ENCODE data around the gene MED12. TPM values are rescaled to one million over a fixed set of nuclear protein-coding genes. Genes with fewer than 3 reads are reported as not detected.

Gene MED12
- total RNA-seq, 1 donor from 2014 or later, result 123 TPM

DNA sequence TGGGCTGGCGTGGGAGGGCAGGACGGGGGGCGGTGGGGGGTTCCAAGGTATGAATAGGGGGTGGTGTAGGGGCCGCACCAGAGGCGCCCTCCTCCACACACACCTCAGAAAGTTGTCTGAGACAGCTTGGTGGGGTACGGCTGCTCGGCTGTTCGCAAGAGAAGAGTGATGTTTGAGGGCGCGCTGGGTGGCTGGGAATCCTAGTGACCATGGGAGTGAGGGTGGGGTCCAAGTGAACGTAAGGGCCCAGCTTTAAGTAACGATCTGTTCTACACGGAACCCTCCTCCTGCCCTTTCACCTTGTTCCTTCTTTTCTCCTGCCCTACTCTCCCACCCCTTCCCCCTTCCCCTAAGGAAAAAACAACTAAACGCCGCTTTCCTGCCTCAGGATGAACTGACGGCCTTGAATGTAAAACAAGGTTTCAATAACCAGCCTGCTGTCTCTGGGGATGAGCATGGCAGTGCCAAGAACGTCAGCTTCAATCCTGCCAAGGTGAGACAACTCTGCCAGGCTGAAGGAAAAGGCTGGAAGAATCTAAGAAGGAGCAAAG is 664 bp downstream of the MED12 start:
- DNase-seq (ENCODE audit: low spot score, unreplicated experiment), result no peak
- Mint-ChIP-seq H3K4me1 (ENCODE audit: low read depth) (peaks cover 2% of the 10 kb centered on the region), H3K27ac (peak overlapping the region; percentile 90), H3K36me3 (ENCODE audit: insufficient read depth) (peaks cover 13% of the 10 kb centered on the region), H3K27me3 (no peaks in the 10 kb centered on the region), H3K9me3 (ENCODE audit: low read depth) (peaks cover 18% of the 10 kb centered on the region), H3K4me3 (ENCODE audit: low read depth) (peak overlapping the region; percentile 77)
- TF ChIP-seq, protein P1, sequence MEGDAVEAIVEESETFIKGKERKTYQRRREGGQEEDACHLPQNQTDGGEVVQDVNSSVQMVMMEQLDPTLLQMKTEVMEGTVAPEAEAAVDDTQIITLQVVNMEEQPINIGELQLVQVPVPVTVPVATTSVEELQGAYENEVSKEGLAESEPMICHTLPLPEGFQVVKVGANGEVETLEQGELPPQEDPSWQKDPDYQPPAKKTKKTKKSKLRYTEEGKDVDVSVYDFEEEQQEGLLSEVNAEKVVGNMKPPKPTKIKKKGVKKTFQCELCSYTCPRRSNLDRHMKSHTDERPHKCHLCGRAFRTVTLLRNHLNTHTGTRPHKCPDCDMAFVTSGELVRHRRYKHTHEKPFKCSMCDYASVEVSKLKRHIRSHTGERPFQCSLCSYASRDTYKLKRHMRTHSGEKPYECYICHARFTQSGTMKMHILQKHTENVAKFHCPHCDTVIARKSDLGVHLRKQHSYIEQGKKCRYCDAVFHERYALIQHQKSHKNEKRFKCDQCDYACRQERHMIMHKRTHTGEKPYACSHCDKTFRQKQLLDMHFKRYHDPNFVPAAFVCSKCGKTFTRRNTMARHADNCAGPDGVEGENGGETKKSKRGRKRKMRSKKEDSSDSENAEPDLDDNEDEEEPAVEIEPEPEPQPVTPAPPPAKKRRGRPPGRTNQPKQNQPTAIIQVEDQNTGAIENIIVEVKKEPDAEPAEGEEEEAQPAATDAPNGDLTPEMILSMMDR (IDR thresholded peaks at IDR 0.05; ENCODE audit: unreplicated experiment), result no peak

DNA sequence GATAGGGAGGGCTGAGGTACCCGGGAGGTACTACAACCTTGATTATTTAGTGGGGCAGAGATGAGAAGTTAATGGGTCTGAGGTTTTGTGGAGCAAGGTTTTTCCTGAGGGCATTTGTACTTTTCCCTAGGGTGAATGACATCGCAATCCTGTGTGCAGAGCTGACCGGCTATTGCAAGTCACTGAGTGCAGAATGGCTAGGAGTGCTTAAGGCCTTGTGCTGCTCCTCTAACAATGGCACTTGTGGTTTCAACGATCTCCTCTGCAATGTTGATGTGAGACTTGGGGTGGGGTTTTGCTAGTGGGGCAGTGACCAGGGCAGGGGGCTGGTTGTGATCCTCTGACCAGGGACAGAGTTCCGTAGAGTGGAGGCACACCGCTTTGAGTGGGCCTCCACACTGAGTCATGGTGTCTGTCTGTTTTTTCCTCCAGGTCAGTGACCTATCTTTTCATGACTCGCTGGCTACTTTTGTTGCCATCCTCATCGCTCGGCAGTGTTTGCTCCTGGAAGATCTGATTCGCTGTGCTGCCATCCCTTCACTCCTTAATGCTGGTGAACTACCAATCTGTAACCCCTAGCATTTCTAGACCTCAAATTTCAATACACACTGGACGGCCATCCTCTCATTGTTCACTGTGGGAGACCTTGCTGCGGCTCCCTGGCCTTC is 9.9 kb downstream of the MED12 start:
- no peaks in the 10 kb centered on the region for H3K27me3 Mint-ChIP-seq
- no peak for DNase-seq (ENCODE audit: low spot score, unreplicated experiment)
- TF ChIP-seq, protein P1 (IDR thresholded peaks at IDR 0.05; ENCODE audit: unreplicated experiment), result no peak
- no peak overlapping the region for H3K4me3 Mint-ChIP-seq (ENCODE audit: low read depth)
- no peak overlapping the region for H3K27ac Mint-ChIP-seq
- H3K9me3 Mint-ChIP-seq (ENCODE audit: low read depth), result peaks cover 15% of the 10 kb centered on the region
- H3K36me3 Mint-ChIP-seq (ENCODE audit: insufficient read depth), result peaks cover 19% of the 10 kb centered on the region
- H3K4me1 Mint-ChIP-seq (ENCODE audit: low read depth), result no peaks in the 10 kb centered on the region

DNA sequence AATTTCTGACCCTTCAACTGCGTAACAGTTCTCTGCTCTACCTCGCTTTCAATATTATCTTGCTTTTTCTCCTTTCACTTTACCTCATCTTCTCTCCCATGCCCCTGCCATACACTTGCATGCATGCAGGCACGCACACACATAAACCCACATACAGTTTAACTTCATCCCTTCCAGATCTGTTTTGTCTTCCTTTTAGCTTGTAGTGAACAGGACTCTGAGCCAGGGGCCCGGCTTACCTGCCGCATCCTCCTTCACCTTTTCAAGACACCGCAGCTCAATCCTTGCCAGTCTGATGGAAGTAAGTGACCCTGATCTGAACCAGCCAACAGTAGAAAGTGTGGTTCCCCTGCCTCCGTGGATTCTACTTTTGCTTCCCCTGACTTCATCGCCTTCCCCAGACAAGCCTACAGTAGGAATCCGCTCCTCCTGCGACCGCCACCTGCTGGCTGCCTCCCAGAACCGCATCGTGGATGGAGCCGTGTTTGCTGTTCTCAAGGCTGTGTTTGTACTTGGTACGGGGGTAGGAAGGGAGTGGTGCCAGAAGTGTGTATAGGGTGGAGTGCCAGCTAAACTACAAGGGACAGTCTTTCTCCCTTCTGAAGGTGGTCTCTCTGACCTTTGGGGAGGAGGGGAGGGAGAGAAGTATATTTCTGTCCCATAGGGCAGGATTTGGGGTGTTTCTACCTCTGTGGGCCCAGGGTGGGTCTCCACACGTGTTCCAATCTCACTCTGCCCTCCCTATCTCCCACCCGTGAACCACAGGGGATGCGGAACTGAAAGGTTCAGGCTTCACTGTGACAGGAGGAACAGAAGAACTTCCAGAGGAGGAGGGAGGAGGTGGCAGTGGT is 10.7 kb downstream of the MED12 start:
- H3K27ac Mint-ChIP-seq, result peak overlapping the region; percentile 77
- peaks cover 18% of the 10 kb centered on the region for H3K36me3 Mint-ChIP-seq (ENCODE audit: insufficient read depth)
- peaks cover 12% of the 10 kb centered on the region for H3K9me3 Mint-ChIP-seq (ENCODE audit: low read depth)
- TF ChIP-seq, protein P1 (IDR thresholded peaks at IDR 0.05; ENCODE audit: unreplicated experiment), result peak; percentile 75
- DNase-seq (ENCODE audit: low spot score, unreplicated experiment), result peak; percentile 54
- no peaks in the 10 kb centered on the region for H3K27me3 Mint-ChIP-seq
- no peaks in the 10 kb centered on the region for H3K4me1 Mint-ChIP-seq (ENCODE audit: low read depth)
- H3K4me3 Mint-ChIP-seq (ENCODE audit: low read depth), result no peak overlapping the region

DNA sequence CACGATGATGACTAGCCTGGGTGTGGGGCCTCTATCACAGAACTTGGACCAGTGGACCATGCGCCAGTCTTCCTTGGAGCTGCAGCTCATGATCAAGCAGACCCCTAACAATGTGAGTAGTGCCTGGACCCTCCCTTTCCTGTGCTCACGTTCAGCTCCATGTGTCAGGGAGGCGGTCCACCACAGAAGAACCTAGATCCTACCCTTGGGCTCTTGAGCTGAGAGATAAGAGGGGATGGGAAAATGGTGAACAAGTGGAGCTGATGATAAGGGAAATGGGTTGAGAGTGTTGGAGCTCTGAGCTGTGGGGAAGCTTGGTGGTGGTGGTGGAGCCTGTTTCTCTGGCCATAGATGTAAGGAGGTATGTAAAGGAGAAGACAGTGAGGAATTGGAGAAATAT is 13.1 kb downstream of the MED12 start:
- no peak for DNase-seq (ENCODE audit: low spot score, unreplicated experiment)
- H3K27me3 Mint-ChIP-seq, result no peaks in the 10 kb centered on the region
- no peak overlapping the region for H3K4me3 Mint-ChIP-seq (ENCODE audit: low read depth)
- peaks cover 24% of the 10 kb centered on the region for H3K36me3 Mint-ChIP-seq (ENCODE audit: insufficient read depth)
- no peaks in the 10 kb centered on the region for H3K4me1 Mint-ChIP-seq (ENCODE audit: low read depth)
- H3K27ac Mint-ChIP-seq, result no peak overlapping the region
- TF ChIP-seq, protein P1 (IDR thresholded peaks at IDR 0.05; ENCODE audit: unreplicated experiment), result no peak
- H3K9me3 Mint-ChIP-seq (ENCODE audit: low read depth), result peaks cover 13% of the 10 kb centered on the region

DNA sequence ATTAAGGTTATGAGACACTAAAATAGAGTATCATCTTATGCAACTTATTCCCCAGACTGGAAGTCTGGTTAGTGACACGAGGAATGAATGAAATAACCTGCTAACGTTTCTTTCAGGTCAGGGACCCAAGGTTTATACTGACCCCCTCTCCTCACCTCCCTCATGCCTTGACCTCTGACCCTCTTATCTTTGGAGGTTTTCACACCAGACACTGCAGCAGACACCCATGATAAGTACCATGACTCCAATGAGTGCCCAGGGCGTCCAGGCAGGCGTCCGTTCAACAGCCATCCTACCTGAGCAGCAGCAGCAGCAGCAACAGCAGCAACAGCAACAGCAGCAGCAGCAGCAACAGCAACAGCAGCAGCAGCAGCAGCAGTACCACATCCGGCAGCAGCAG is 22.0 kb downstream of the MED12 start:
- Mint-ChIP-seq H3K4me1 (ENCODE audit: low read depth) (peaks cover 7% of the 10 kb centered on the region), H3K9me3 (ENCODE audit: low read depth) (peaks cover 16% of the 10 kb centered on the region), H3K36me3 (ENCODE audit: insufficient read depth) (peaks cover 14% of the 10 kb centered on the region), H3K27ac (no peak overlapping the region), H3K27me3 (no peaks in the 10 kb centered on the region), H3K4me3 (ENCODE audit: low read depth) (no peak overlapping the region)
- DNase-seq (ENCODE audit: low spot score, unreplicated experiment), result no peak
- TF ChIP-seq, protein P1 (IDR thresholded peaks at IDR 0.05; ENCODE audit: unreplicated experiment), result no peak
